ENCODE results near the gene CFTR.

GRCh38 chr7:117597755-117598154 lies 117.9 kb downstream of the CFTR start:
- TF ChIP-seq SP1 (CRISPR knock-in tag; conservative IDR thresholded peaks at IDR 0.05) (no peak), ATF2 (CRISPR knock-in tag; IDR thresholded peaks at IDR 0.05; ENCODE audit: borderline replicate concordance, low read depth) (no peak), CTCF (IDR thresholded peaks at IDR 0.05) (no peak), ZNF423 (CRISPR knock-in tag; IDR thresholded peaks at IDR 0.05) (no peak), HMGXB4 (CRISPR knock-in tag; IDR thresholded peaks at IDR 0.05) (no peak), SMAD3 (CRISPR knock-in tag; IDR thresholded peaks at IDR 0.05; ENCODE audit: borderline replicate concordance) (no peak), ELF4 (CRISPR knock-in tag; IDR thresholded peaks at IDR 0.05; ENCODE audit: low read depth) (no peak)
